ENCODE data around the gene HECW1.
"Not testable (repeated sequence)": the region's sequence is repeated elsewhere in the genome, so short reads cannot be mapped to it uniquely, and the experiment has no call there.

The HECW1 gene

DNA sequence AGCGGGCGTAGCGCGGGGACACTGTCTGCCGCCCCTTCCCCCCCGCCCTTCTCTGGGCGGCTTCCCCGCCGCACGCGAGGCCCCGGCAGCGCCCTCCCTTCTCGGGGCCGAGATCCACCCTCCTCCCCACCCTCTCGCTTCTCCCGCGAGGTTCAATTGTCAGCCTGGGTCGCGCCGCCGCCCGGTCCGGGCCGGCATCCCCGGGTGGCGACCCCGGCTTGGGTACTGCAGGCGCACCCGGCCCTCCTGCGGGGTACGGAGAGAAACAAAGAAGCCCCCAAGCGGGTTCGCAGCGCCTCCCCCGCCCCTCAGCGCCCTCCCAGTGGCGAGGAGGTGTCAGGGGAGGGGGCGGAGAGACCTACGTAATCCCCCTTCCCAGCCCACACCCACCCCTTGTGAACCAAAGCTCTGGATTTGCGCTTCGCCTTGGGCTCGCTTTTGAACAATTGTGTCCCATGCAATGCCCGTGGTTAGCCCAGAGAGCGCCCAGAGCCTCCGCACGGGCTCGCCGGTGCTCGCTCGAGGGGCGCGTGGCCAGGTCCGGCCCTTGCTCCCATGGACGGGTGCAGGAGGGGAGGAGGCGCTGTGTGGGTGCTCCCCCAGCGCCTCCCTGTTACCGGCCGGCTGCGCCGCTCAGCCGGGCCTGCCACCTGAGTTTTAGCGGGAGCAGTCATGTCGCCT lies 634 bp downstream of the HECW1 start:
- no peak for DNase-seq (ENCODE audit: low spot score)

DNA sequence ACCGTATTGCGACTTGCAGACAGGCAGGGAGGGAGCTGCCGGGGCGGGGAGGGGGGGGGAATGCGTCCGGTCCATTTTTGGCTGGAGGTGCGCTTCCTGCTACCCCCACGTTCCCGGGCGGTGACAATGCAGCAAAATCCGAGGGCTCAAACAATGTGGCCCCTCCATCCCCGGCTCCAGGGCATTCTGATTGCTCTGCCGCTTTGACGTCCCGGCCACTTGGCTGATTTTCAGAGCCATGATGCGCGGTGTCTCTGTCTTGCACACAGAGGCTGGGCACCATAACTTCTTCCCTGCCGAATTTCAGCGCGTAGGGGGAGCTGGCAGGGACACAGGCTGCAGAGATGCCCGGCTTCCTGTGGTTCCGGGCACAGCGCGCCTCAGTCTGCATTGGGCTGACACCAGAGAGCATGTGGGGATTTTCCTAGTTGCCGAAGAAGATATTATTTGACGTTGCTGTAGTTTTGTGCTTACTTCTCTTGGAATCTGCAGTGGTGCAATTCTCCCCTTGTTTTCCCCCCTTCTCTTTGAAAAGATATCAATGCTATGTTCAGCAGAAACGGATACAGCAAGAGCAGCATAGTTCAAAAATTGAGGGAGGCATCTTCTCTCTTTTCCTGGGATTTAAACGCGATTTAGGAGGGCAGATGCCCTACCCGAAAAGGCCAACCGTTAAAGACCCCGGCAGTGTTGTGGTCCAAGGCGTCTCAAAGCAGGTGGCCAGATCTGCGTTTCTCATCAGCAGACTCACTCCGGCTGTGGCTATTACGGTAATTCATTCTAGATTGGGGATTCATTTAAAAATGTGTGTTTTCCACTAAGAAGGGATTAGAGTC lies 1.4 kb downstream of the HECW1 start:
- DNase-seq (ENCODE audit: low spot score), result no peak

DNA sequence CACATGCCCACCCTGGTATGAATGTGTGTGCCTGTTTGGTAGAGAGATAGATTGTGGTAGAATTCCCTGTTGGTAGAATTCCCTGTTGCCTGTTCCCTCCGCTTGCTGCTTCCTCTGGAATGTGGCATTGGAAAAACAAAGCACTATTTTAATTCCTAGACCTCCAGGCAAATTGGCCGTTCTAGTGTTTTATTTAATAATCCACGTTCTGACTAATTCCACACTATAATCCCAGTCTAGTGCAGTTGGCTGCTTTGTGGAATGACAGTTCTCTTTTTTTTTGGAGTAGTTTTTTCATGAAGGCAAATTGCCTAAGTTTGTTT lies 2.0 kb downstream of the HECW1 start:
- no peak for DNase-seq (ENCODE audit: low spot score)

DNA sequence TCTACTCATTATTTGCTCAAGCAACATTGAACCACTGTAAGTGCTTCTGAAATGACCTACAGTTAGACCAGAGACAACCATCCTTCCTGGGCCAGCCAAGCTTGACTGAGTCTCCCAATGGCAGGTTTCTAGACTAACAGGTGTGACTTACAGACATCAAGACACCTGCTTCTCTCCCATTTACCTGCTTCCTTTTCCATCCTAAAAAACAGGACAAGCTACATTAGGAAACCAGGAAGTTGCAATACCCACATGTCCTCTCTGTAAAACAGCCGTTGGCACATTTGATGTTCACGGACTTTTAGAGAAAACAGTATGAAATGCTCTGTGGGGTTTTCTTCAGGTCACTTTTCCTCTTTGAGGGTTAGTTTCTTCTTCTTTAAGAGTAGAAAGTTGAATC lies 4.0 kb downstream of the HECW1 start:
- DNase-seq (ENCODE audit: low spot score), result no peak

DNA sequence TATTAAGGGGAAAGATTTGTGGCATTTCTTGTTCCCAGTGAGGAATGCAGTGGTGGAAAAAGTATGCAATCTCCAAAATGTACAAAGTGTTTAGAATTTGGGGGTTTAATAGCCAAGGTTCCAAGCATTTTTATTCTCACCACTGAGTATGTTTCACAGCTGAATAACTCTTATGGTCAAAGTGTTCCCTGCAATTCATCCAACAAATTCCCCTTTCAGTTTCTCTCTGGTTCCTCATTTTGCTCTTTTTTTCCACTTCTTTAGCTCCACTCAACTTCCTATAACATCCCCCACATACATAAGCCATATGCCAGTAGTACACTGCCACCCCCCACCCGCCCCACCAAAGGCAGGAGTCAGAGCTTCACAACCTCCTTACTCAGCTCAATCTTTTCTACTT lies 4.6 kb downstream of the HECW1 start:
- no peak for DNase-seq (ENCODE audit: low spot score)

DNA sequence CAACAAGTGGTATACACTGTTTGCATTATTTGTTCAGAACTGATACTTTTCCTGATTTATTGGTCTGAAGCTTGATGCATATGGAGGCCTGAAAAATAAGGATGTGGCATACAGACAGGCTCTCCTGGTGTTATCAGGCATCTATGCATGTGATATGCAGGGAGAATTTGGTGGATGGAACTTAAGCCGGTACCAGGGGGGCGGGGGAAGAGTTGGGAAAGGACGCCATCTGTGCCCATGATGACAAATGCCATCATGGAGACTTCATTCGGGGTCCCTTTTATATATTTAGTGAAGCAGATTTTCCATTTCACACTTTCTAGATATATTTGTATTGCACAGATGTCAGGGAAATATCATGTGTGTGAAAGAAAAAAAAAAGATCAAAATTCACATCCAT lies 5.4 kb downstream of the HECW1 start:
- DNase-seq (ENCODE audit: low spot score), result no peak

DNA sequence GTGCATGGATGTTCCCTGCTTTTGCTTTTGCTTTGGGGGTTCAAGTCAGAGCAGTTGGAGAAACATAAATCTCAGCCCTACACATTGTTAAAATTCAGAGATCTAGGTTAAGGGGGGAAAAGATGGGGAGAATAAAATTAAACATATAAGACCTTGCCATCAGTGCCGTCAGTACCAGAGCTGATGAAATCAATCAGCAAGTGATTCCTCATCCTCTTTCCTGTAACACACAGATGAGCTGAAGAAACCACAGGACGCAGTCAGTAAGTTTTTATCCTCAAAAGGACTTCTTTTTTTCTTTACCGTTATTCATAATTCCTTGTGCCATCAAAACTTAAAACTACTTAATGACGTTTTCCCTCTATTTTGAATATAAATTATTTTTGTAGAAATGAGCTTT lies 5.9 kb downstream of the HECW1 start:
- no peak for DNase-seq (ENCODE audit: low spot score)

DNA sequence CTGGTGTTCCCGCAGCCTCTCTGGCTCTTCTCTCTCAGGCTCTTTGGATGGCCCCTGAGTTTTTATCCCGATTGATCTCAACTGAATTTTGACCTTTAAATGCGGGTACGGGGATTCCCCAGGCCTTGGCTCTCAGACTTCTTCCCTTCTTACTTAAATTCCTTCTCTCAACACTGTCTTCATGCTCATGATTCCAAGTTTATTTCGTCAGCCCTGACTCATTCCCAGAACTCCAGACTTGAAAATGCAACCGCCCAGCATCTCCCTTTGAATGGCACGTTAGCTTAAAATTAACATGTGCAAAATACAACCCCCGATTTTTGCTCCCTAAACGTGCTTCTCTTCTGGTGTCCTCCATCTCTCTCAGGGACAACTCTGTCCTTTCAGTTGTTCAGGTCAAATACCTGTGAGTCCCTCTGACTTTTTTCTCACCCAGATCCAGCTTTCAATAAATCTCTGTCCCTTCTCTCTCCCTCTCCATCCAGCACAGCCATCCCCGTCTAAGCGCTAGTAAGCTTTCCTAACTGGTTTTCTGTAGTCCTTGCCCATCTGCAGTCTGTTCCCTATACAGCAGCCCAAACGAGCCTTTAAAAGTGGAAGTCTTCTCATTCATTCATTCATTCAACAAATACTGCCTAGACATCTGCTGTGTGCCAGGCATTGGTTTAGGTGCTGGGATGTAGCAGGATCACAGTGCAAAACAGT lies 7.1 kb downstream of the HECW1 start:
- no peak for DNase-seq (ENCODE audit: low spot score)

DNA sequence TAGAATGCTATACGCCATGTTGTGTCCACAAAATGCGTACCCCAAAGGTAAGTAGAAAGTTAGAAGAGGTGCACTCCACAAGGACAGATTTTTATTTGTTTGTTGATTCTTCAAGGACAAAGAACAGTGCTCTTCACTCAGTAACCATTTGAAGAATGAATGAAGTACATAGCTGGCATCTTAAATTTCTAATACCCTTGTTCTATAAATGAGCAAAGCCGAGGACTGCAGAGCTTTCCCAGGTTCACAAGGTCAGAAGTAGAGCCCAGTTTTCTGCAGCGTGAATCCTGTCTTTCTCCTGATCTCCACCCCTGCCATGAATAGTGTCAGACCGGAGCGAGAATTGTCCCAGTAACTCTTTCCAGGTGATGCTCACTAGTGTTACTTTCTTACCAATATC lies 9.5 kb downstream of the HECW1 start:
- no peak for DNase-seq (ENCODE audit: low spot score)

DNA sequence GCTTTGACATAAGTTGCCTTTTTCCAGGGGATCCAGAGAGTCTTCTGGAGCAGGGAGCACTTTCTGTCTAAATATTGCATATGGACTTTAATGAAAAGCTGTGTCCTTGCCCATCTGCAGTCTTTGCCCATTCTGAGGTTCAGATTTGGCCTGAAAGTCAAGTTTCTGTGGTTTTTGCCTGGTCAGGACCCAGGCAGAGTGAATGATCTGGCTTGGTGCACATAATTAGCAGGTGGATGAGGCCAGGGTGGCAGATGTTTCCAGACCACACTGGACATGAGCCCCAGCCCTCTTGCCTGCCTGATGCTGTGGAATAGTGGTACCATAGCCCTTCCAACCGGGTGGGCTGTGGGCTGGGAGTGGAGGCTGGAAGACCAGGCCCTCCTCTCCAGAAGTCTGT lies 11.0 kb downstream of the HECW1 start:
- DNase-seq (ENCODE audit: low spot score), result no peak

DNA sequence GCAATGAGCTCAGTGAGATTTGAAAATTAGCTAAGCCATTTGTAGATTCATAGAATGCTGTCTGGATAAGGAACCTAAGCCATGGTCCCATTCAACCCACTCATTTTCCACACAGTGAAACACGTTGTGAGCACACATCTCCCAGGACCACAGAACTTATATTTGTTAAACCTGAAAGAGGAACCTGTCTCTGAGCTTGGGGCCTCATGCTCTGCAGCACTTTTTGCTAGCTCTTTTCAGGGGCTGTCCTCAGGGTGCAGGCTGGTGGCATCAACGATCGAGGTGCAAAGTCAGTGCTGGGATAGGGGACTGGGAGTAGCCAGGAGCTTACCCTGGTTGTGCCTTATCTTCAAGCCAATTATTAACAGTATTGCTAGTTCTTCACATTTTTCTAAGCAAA lies 11.9 kb downstream of the HECW1 start:
- DNase-seq (ENCODE audit: low spot score), result no peak

DNA sequence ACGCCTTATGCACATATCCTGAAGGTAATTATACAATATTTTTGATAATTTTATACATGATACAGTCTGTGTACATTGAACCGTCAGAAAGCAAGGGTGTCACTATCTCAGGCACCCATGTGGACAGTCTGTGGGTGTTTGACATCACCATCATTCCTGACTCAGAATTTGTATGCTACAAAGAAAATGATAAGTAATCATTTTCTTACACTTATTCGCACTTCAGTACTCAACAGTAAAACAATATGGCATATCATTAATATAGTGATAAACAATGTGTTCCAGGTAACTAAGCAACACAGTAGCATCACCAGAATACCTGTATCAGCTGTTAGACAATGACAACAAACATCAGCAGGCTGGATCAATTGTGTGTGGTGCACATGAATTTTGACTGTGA lies 17.9 kb downstream of the HECW1 start:
- DNase-seq (ENCODE audit: low spot score), result no peak

DNA sequence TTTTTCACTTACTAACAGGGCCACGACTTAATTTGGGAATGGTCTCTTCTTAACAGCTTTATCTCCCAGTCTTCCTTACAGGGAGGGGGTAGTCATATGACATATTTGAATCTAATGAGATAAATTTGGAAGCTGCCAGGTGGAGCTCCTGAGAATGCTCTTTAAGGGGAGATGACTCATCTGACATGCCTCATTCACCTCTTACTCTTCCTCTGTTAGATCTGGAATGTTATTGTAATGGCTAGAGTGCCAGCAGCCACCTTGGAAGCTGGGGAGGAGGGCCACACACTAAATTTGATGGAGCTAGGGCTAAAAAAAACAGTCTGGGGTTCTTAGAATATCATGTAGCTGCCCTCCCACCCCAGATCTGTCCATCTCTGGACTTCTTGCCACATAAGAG lies 22.7 kb downstream of the HECW1 start:
- no peak for DNase-seq (ENCODE audit: low spot score)

DNA sequence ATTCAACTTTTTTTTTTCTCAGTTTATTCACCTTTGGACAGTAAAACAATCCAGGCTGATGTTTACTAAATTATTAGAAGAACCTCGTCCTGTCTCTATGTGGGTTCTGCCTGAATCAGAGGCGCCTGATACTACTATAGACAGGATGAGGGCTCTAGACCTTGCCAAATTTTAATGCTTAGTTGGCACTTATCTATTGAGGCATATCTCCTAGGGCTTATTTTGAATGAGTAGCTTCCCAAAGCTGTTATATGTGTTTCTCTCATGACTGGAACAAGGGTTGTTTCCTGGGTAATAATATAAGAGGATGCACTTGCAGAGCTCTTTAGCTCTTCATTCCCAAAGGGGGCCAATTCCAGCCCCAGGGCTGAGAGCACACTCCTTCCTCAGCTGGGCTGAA lies 23.6 kb downstream of the HECW1 start:
- no peak for DNase-seq (ENCODE audit: low spot score)

DNA sequence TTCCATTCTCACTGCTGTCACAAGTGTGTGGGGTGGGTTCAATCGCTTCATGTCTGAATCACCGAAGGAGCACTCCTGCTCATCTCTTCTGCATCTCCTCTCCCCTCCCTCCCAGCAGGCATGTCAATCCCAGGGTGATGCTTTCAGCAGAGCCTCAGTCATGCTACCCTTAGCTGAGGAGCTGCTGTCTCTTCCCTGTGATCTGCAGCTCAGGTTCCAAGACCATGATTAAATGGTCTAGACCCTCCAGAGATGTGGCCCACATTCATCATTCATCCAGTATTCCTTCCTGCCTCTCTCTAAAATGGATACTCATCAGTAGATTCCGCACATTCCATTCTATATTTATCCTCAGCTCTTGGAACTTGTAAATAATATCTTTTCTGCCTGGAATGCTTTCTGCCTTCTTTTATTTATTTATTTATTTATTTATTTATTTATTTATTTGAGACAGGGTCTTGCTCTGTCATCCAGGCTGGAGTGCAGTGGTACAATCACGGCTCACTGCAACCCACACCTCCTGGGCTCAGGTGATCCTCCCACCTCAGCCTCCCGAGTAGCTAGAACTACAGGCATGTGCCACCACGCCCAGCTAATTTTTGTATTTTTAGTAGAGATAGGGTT lies 24.8 kb downstream of the HECW1 start:
- not testable (repeated sequence) for DNase-seq (ENCODE audit: low spot score)

DNA sequence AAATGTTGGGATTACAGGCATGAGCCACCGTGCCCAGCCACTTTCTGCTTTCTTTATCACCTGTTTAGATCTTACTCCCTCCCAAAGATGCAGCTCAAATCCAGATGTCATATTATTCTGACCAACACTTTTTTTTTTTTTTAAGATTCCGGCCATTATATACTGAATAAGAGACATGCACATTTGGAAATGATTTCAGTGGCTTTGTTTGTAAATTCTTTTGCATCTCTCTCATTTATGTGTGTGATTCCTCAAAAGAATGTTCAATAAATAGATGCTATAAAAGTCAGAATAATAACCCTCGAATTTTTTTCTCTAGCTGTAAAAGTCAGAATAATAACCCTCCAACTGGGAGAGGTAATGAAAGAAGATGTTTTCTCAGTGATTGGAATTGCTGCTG lies 25.4 kb downstream of the HECW1 start:
- DNase-seq (ENCODE audit: low spot score), result no peak

DNA sequence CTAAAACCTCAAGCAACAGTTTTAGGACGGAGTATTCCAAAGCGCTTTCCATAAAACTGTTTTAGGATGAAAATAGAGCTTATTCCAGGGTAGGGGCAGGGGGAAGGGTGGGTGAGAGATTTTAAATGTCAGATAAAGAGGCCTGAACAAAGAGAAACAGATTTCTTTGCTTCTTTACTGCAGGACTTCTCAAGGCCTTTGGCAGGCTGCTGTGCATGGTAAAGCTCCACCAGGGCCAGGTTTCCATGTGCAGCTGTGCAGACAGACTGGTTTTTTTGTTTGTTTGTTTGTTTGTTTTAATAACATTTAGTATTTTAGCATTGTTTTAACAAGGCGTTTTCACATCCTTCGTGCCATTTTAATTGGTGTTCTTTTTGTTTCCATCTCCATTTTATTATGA lies 26.3 kb downstream of the HECW1 start:
- DNase-seq (ENCODE audit: low spot score), result no peak

DNA sequence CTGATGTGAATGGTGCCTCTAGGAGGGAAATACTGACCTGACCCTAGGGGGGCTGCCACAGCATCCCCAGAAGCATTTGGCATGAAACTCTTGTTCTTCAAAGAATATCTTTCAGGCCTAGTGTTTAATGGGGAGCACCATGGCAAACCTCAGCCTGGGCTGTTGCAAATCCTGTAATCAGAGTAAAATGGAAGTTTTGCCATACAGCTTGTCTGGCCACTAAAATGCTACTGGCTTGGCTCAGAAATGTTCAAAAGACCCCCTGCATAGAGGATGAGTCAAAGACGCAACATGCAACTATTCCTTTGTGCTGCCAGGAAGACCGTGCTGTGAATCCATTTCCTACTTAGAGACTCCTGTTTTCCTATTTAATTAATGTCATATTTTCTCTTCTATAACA lies 26.7 kb downstream of the HECW1 start:
- no peak for DNase-seq (ENCODE audit: low spot score)

DNA sequence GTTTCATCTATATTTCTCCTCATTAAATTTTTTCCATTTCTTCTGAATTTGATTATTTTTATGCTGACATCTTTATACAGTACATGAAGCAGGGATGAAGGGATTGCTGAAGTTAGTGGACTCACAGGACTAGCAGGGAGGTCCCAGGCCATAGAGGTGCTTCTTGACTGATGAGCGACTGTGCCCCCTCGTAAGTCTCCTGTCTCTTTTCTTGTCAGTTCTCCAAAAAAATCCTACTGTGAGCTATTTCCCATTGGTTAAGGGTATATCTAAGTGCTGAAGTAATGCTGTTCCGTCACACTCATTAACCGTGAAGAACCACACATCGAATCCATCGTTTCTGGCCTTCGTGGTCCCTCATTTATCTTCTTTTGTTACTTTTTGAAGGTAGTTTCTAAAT lies 27.7 kb downstream of the HECW1 start:
- no peak for DNase-seq (ENCODE audit: low spot score)

DNA sequence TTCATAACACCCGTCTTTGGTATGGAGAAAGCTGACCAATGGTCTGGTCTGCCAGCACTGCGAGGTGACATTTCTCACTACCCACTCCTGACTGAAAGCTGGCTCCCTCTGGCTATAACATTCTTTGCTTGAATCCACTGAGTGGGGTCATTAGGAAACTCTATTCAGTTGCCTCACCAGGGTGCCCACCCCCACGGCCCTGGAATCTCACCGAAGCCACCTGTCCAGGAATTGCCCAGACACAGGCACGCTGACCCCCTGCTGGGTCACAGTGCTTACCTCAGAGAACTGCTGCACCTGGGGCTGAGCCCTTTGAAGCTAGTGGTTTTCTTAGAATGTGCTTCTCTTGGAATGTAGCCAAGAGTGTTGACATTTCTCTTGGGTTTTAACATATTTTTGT lies 28.6 kb downstream of the HECW1 start:
- no peak for DNase-seq (ENCODE audit: low spot score)

DNA sequence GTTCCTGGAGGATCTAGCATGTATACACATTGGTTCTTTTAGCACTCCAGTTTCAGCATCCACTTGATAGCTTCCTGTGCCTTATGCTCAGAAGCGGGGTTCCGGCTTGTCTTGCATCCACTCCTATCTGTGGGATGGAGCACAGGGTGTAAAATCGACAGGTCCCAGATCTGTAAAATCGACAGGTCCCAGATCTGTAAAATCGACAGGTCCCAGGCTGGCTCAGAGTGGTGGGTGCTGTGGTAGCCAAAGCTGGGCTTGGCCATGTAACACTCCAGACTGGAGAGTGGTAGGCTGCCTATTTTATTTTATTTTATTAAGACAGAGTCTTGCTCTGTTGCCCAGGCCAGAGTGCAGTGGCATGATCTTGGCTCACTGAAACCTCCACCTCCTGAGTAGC lies 30.3 kb downstream of the HECW1 start:
- no peak for DNase-seq (ENCODE audit: low spot score)

DNA sequence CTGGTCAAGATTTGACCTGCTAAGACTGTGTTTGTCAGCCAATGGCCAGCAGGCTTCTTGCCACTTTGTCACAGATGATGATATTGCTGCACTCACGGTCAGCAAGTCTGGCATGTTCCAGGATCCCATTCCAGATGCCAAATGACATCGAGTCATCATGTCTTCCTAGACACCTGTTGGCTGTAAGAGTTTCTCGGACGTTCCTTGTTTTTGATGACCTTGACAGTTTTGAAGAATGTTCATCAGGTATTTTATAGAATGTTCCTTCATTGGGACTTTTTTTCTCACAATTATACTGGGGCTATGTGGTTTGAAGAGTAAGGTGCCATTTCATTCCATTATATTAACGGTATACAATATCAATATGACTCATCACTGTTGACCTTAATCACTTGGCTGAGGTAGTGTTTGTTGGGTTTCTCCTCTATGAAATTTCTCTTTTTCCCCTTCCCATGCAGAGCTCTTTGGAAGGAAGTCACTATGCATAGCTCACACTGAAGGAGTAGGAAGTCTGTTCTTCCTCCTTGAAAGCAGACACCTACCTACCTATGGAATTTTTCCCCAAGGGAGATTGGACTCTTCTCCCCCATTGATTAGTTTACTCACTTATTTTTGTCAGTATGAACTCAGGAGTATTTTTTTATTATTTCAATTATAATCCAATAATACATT lies 31.6 kb downstream of the HECW1 start:
- DNase-seq (ENCODE audit: low spot score), result no peak

Data from hematopoietic multipotent progenitor cell treated with erythropoietin and hydrocortisone succinate and interleukin-3 and kit ligand, for 17 days (in vitro differentiated cells).